Measurements from ENCODE around the gene GTF2I.

GRCh38 chr7:74717889-74718288 is 60.4 kb downstream of the GTF2I start:
- no peak for TF ChIP-seq CTCF (conservative IDR thresholded peaks at IDR 0.05 in 1 of 2, IDR thresholded peaks at IDR 0.05 in 1 of 2; ENCODE audit: low read depth in 1 of 2, low read length in 2 of 2)
- TF ChIP-seq EZH2 (IDR thresholded peaks at IDR 0.05; ENCODE audit: low read length, missing control alignments), result no peak

Data from fibroblast of lung (primary cell).